ENCODE results near the gene ICE2.

The ICE2 gene

GRCh38 chr15:60494108-60494507, 15.2 kb upstream of the ICE2 start:
- FAIRE-seq (peak; percentile 80), DNase-seq (ENCODE audit: insufficient read length, low spot score) (no peak)

- FAIRE-seq (no peak), DNase-seq (ENCODE audit: insufficient read length, low spot score) (no peak)
These were observed 14.2 kb upstream of the ICE2 start for GRCh38 chr15:60493166-60493565.

GRCh38 chr15:60486742-60487141, 7.8 kb upstream of the ICE2 start:
- no peak for FAIRE-seq
- no peak for DNase-seq (ENCODE audit: insufficient read length, low spot score)

- FAIRE-seq: no peak
- DNase-seq (ENCODE audit: insufficient read length, low spot score): no peak
These were observed 6.6 kb upstream of the ICE2 start for GRCh38 chr15:60485365-60486055.

- no peak for DNase-seq (ENCODE audit: insufficient read length, low spot score)
- FAIRE-seq: no peak
These were observed 4.1 kb upstream of the ICE2 start for GRCh38 chr15:60483042-60483441.

GRCh38 chr15:60480888-60481287, 1.9 kb upstream of the ICE2 start:
- DNase-seq (ENCODE audit: insufficient read length, low spot score): no peak
- no peak for FAIRE-seq

GRCh38 chr15:60480149-60480548, 1.2 kb upstream of the ICE2 start:
- peak; percentile 84 for FAIRE-seq
- DNase-seq (ENCODE audit: insufficient read length, low spot score): no peak

GRCh38 chr15:60479361-60480110, 594 bp upstream of the ICE2 start:
- no peak for FAIRE-seq

GRCh38 chr15:60477916-60478565, 901 bp downstream of the ICE2 start:
- peak; percentile 47 for FAIRE-seq

More at GRCh38 chr15:60479361-60480110, 594 bp upstream of the ICE2 start:
- DNase-seq (ENCODE audit: insufficient read length, low spot score): no peak

GRCh38 chr15:60477164-60477563, 1.8 kb downstream of the ICE2 start:
- DNase-seq (ENCODE audit: insufficient read length, low spot score) (no peak), FAIRE-seq (no peak)

More at GRCh38 chr15:60477916-60478565, 901 bp downstream of the ICE2 start:
- no peak for DNase-seq (ENCODE audit: insufficient read length, low spot score)

- DNase-seq (ENCODE audit: insufficient read length, low spot score) (no peak), FAIRE-seq (no peak)
These were observed 2.2 kb downstream of the ICE2 start for GRCh38 chr15:60476713-60477112.

GRCh38 chr15:60473135-60473534, 5.8 kb downstream of the ICE2 start:
- DNase-seq (ENCODE audit: insufficient read length, low spot score): no peak
- FAIRE-seq: no peak

- FAIRE-seq: peak; percentile 31
- DNase-seq (ENCODE audit: insufficient read length, low spot score): no peak
These were observed 7.6 kb downstream of the ICE2 start for GRCh38 chr15:60471314-60471713.

- no peak for DNase-seq (ENCODE audit: insufficient read length, low spot score)
- peak; percentile 49 for FAIRE-seq
These were observed 8.9 kb downstream of the ICE2 start for GRCh38 chr15:60469893-60470641.

GRCh38 chr15:60464836-60465630, 13.9 kb downstream of the ICE2 start:
- no peak for FAIRE-seq
- no peak for DNase-seq (ENCODE audit: insufficient read length, low spot score)

- no peak for DNase-seq (ENCODE audit: insufficient read length, low spot score)
- FAIRE-seq: no peak
These were observed 16.9 kb downstream of the ICE2 start for GRCh38 chr15:60462027-60462426.

- FAIRE-seq: no peak
- no peak for DNase-seq (ENCODE audit: insufficient read length, low spot score)
These were observed 18.0 kb downstream of the ICE2 start for GRCh38 chr15:60460931-60461330.

GRCh38 chr15:60458721-60459120, 20.2 kb downstream of the ICE2 start:
- DNase-seq (ENCODE audit: insufficient read length, low spot score): no peak
- FAIRE-seq: no peak

- FAIRE-seq: no peak
- DNase-seq (ENCODE audit: insufficient read length, low spot score): no peak
These were observed 21.0 kb downstream of the ICE2 start for GRCh38 chr15:60457985-60458384.

GRCh38 chr15:60454824-60455223, 24.1 kb downstream of the ICE2 start:
- DNase-seq (ENCODE audit: insufficient read length, low spot score) (no peak), FAIRE-seq (no peak)

Data from GM19239 (cell line).